ENCODE measurements around the gene TBCEL. TPM values are rescaled to one million over a fixed set of nuclear protein-coding genes. Genes with fewer than 3 reads are reported as not detected.

The TBCEL gene
- total and polyA plus RNA-seq, 12 donors = 3.9 to 39.9 (median 28.8) TPM

DNA sequence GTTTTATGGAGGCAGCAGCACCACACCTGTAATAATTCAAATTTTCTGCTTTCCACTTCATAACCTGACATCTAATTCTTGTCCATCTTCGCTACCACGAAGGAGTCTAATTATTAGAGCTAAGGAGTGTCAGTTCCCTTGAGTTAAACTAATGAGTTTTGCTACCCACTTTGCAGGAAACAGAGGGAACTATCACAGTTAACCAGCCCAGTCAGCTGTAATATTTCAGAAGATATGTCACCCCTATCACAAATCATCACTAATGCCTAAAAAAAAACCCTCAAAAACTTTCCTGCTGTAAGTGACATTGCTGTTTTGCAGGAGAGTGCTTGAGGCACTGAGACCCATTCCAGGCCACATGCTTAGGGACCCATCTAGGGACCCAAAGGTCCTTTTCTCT lies 85.6 kb downstream of the TBCEL start:
- intact Hi-C loops (cut with DNase I) = loop anchor here in 1 of 10 donors (10.0 kb wide), 1 partner anchor 155 kb away; no protein-coding TSS in a partner anchor
- TF ChIP-seq, protein P1, sequence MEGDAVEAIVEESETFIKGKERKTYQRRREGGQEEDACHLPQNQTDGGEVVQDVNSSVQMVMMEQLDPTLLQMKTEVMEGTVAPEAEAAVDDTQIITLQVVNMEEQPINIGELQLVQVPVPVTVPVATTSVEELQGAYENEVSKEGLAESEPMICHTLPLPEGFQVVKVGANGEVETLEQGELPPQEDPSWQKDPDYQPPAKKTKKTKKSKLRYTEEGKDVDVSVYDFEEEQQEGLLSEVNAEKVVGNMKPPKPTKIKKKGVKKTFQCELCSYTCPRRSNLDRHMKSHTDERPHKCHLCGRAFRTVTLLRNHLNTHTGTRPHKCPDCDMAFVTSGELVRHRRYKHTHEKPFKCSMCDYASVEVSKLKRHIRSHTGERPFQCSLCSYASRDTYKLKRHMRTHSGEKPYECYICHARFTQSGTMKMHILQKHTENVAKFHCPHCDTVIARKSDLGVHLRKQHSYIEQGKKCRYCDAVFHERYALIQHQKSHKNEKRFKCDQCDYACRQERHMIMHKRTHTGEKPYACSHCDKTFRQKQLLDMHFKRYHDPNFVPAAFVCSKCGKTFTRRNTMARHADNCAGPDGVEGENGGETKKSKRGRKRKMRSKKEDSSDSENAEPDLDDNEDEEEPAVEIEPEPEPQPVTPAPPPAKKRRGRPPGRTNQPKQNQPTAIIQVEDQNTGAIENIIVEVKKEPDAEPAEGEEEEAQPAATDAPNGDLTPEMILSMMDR (IDR thresholded peaks at IDR 0.05) = no peak
- DNase-seq = no peak
- Histone ChIP-seq H3K9me3 (no peaks in the 10 kb centered on the region), H3K27ac (no peak overlapping the region), H3K4me3 (no peak overlapping the region), H3K27me3 (peaks cover 0 to 21% (median 0%) of the 10 kb centered on the region in 7 donors), H3K4me1 (peaks cover 3 to 35% (median 20%) of the 10 kb centered on the region in 9 donors), H3K36me3 (no peaks in the 10 kb centered on the region)
- no peak for ATAC-seq
- 78 to 82% methylated on average over 2 of the region's 2 CpGs for WGBS, 2 donors

DNA sequence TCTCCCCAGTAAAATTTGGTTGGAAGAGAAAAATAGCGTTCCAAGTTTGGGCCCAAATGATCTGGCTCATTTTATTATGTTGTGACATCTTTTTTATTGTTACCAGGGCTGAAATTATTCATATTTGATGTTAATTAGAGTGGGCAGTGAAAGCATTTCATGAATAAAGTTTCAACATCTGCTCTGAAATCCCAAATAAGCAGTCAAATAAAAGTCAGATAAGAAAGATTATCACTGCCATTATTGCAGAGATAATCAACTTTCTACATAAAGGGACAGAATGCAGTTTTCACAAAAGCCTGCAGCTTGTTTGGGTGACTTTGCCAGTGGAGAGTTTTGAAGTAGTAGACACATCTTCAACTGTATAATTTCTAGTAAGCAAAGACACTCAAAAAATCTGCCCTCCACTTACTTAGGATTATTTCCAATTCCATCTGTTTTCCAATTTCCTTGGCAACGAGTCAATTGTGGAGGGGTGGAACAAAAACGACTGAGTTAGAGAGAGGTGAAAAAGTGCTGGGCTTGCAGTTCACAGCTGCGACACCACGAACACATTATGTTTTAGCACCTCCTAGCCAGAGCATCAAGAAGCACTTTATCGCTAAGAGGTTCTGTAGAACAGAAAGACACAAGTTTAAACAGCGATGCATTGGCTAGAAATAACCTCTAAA lies 86.1 kb downstream of the TBCEL start:
- H3K4me3 ChIP-seq = no peak overlapping the region
- intact Hi-C loops (cut with DNase I) = loop anchor here in 9 of 10 donors (5.0 to 10.0 kb wide), 6 partner anchors 155 to 598 kb away; partner anchors contain the start of gene GRIK4 (in 4 of the 9)
- H3K9me3 ChIP-seq = no peaks in the 10 kb centered on the region
- peaks cover 0 to 21% (median 0%) of the 10 kb centered on the region in 7 donors for H3K27me3 ChIP-seq
- no peaks in the 10 kb centered on the region for H3K36me3 ChIP-seq
- H3K4me1 ChIP-seq = peaks cover 3 to 30% (median 15%) of the 10 kb centered on the region in 9 donors
- ATAC-seq (no peak), DNase-seq (no peak)
- 66 to 72% methylated on average over 7 of the region's 7 CpGs for WGBS, 2 donors
- TF ChIP-seq, protein P1 (IDR thresholded peaks at IDR 0.05) = no peak
- H3K27ac ChIP-seq = no peak overlapping the region

DNA sequence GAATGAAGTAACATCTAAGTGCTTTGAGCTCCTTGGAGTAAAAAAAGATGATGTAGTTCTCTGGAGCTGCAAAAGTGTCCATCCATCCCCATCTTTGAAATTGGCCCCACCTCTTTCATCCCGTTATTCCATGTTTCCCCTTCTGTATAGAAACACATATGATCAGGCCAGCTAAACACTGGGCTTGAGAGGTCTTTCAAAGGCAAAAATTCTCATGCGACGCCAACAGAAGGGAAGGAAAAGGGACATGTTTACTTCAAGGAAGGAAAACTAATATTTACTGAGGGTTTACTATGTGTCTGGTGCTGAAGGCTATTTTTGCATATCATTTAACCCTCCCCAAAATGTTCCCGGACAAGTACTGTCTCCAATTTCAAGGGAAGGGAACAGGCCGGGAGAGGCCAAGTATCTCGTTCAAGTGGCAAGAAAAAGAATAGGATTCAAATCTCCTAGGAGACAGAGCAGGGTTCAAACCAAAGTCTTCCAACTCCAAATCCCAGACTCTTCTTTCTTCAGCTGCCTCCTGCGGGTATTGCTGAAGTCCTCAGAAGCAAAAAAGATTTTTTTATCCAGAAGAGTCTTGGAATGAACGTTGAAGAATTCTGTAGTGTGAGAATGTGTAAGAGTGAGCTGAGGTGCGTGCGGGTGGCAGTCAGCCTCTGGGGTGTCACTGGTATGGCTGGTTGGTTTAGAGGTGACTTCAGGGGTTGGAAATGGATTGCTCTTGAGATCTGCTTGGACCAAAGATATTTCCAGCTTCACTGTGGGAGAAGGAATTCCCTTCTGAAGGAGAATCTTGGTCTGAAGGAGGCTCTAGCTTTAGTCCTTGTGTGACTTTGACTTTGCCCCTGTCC lies 87.2 kb downstream of the TBCEL start:
- 69 to 77% methylated on average over 10 of the region's 10 CpGs for WGBS, 2 donors
- Histone ChIP-seq H3K4me1 (peaks cover 0 to 19% (median 7%) of the 10 kb centered on the region in 9 donors), H3K4me3 (no peak overlapping the region), H3K27ac (no peak overlapping the region), H3K36me3 (no peaks in the 10 kb centered on the region), H3K9me3 (no peaks in the 10 kb centered on the region), H3K27me3 (peaks cover 0 to 21% (median 0%) of the 10 kb centered on the region in 7 donors)
- intact Hi-C loops (cut with DNase I) = loop anchor here in 8 of 10 donors (5.0 to 10.0 kb wide), 6 partner anchors 156 to 599 kb away; partner anchors contain the start of gene GRIK4 (in 4 of the 8)
- TF ChIP-seq, protein P1 (IDR thresholded peaks at IDR 0.05) = no peak
- no peak for DNase-seq
- ATAC-seq = no peak
